NCI-H146 (cell line): ENCODE measurements around the gene TMEM123.

Source experiments
- DNase-seq: peaks from one replicate; lab custom pipeline; 2025; lab: John Stamatoyannopoulos, UW

Gene TMEM123

GRCh38 chr11:102471474-102471873 is 18.9 kb upstream of the TMEM123 start:
- DNase-seq: no peak

DNA sequence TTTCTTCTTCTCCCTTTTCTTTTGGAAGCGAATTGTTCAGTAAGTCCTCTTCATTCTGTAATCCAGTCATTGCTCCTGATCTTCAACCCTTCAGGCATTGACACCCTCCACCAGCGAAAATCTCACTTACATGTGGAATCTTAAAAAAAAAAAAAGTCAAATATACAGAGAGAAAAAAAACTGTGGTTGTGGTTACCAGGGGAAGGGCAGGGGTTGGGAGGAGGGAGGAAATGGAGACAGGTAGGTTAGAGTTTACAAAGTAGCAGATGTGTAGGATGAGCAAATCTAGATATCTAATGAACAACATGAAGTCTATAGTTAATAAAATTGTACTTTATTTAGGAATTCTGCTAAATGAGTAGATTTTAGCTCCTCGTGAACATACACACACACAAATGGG is 17.7 kb upstream of the TMEM123 start:
- no peak for DNase-seq

DNA sequence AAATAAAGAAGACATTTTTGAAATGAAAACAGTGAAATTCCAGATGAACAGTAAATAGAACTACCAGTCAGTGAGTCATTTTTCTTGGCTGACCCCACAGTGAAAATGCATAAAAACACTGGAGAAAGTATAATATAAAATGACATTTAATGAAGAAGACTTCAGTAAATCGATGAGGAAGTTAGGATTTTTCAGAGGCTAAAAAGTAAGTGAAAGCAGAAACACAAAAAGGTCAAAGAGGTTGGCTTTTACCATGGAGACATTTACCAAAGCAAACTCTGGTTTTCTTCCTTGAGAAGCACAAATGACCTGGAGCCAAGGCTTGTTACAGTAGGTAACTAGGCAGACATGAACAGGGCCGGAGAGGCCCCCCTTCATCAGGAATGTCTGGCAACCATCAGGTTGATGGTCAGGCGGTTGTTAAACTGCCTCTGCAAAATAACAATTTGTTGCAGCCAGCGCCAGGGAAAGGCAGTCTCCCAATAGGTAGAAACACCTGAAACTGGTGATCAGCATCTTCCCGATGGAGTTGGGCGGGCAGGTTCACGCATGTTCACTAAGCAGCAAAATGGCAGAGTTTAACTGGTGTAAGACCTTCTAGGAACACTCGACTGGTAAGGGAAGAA is 16.7 kb upstream of the TMEM123 start:
- no peak for DNase-seq

GRCh38 chr11:102468616-102469195 is 16.1 kb upstream of the TMEM123 start:
- no peak for DNase-seq

GRCh38 chr11:102467853-102468580 is 15.5 kb upstream of the TMEM123 start:
- no peak for DNase-seq

- DNase-seq: no peak
Observed at GRCh38 chr11:102467080-102467708, 14.6 kb upstream of the TMEM123 start.

DNA sequence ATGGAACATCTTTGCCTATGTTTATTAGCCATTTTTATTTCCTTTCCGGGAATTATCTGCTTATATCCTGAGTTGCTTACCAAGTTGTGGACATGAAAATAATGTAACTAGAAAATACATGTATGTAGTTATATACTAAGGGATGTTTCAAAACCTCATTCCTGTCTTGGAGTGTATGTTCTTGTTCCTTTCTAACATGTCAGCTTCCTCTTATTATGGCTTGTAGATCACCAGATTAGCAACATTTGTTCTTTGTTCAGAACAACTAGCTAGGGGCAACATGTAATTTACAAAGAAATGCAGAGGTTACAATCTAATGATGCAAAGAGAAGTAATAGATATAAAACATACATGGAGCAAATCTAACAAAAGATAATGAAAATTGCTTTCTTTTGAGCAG is 13.1 kb upstream of the TMEM123 start:
- no peak for DNase-seq

GRCh38 chr11:102464859-102465500 is 12.4 kb upstream of the TMEM123 start:
- no peak for DNase-seq

GRCh38 chr11:102464037-102464436 is 11.5 kb upstream of the TMEM123 start:
- no peak for DNase-seq

- no peak for DNase-seq
Observed at GRCh38 chr11:102462610-102463009, 10.0 kb upstream of the TMEM123 start.

DNA sequence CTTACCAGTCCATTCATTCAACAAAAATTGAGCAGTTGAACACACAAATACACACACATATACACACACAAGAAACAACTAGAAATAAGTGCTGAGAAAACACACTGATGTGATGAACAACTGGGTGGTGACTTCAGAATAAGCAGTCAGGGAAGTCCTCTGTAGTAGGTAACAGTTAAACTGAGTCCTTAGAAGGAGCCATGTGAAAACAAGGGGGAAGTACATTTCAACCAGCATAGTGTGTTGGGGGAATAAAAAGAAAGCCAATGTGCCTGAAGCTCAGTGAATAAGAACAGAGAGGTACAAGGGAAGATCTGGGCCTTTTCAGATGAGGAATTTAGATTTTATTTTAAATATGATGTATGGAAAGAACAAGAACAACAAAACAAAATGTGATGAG is 6.8 kb upstream of the TMEM123 start:
- no peak for DNase-seq

DNA sequence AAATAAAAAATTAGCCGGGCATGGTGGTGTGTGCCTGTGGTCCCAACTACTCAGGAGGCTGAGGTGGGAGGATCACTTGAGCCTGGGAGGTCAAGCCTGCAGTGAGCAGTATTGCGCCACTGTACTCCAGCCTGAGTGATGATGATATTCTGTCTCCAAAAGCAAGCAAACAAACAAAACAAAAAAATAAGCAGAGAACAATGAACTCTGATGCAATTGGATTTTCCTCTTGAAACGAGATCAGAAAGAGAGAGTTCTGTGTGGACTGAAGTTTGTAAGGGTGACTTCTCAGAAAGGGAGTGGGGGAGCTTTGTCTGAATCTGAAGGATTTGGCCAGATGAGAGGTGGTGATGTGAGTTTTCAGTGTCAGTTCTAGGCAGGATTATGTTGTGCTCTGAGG is 6.0 kb upstream of the TMEM123 start:
- no peak for DNase-seq

DNA sequence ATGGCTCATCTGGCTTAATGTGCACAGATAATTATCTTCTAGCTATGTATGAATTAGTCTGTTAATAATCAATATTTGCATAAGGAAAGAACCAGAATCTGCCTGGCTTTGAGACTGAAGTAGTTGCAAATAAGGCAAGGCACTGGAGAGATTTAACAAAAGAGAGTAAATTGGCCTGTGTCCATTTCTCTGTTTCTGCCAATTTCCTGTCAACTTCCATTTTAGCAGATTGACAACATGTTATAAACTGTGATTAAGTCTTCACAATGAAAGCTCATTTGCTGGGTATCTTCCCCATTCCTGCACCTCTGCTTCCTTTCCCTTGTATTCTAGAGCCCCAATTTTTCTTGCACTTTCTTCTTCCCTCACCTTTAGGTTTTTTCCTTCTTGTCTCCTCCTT is 5.3 kb upstream of the TMEM123 start:
- DNase-seq: peak; percentile 22

GRCh38 chr11:102457056-102457677 is 4.6 kb upstream of the TMEM123 start:
- DNase-seq: no peak

DNA sequence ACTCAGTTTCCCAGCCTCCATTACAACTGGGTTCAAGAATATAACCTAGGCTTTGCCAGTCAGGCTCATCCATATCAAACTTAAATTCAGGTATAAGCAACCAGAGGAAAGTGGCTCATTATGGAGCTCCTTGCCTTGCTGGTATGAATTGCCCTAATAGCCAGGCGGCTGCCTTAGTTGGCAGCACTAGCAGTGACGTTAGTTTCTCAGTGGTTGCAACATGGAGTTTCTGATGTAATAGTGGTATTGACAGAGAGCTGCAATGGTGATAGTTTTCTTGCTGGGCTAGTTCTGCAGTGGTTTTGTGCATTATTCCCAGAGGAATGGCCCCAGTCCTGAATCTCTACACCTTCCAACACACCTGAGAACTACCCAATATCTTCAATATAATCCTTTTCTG is 3.8 kb upstream of the TMEM123 start:
- no peak for DNase-seq

DNA sequence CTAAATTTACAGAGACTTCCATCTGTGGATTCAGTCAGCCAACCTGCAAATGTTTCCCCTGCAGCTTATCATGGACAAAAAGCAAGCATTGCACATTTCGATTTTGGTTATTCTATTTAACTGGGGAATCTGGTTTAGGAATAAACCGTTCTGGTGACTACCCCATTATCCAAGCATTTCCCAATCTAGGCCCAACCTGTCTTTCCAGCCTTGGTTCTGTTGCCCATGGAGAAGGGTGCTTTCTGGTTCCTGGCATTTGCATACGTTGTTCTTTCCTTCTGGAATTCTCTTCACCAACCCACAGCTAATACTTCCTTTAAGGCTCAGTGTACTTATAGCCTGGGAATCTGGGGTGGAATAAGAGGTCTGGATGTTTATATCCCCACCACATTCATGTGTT is 1.4 kb upstream of the TMEM123 start:
- DNase-seq: no peak

GRCh38 chr11:102453302-102453695 is 734 bp upstream of the TMEM123 start:
- peak; percentile 52 for DNase-seq

- DNase-seq: peak; percentile 55
Observed at GRCh38 chr11:102451681-102452460, 694 bp downstream of the TMEM123 start.

DNA sequence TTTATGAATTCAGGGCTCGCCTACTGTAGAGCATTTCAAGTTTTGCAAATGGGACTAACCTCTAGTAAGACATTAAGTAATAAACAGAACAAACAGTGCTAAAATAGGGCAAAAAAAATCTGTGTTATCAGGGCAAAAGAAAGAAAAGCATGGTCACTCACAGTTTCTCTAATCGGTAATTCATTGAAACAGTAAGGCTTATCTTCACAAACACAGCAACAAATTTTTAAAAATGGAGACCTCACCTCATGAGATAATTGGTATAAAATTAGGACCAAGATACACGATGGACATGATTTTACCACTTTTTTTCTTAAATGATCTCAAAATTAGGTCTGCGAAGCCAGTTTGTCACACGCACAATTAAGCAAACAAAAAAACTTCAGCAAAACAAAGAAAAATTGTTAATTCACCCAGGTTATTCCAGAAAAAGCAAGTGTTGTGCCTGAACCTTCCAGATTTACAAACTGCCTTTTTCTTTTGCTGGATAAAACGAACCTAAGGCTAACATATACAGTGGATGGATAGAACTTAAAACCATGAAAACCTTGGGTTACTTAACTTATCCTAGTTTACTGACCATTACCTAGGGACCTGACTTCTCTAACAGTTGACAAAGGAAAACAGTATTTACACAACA is 1.4 kb downstream of the TMEM123 start:
- DNase-seq: no peak

DNA sequence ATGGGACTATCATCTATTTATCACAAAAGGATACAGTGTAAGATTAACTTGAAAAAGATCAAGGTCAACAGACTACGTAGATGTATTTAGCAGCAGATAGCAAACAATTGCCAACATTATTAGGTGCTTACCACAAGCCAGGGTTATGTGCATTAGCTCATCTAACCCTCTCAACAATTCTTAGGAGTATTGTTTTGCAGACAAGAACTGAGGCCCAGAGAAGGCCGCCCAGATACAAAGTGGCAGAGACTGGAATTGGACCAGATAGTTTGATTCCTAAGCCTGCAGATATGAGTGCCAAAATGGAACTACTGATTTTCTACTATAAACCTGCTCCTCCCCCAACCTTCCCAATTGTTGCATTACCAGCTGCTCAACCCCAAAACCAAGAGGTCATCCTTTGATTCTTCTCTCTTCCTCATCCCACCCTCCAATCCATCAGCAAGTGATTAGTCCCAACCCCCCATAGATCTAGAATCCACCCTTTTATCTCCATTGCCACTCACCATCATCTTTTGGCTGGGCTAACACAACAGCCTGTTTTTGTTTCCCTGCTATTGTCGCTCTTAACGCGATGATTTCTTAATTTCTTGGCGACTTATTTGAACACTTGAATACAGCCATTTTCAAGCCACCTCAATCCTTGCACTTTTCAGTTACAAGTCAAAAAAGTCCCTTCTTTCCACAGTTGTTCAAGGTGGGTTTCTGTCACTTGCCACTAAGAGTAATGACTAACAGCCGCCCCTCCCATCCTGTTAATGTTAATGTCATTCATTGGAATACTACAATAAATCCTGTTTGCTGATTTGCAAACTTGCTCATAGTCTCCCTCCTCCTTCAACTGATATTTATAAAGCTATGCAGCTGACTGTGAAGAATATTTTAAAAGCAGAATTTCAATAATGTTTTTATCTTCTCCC is 2.7 kb downstream of the TMEM123 start:
- DNase-seq: no peak
